ENCODE results near the gene FAF1.
"Not testable (repeated sequence)": the region's sequence is repeated elsewhere in the genome, so short reads cannot be mapped to it uniquely, and the experiment has no call there.

The FAF1 gene

GRCh38 chr1:50610563-50610962, 349.5 kb downstream of the FAF1 start:
- no peak for DNase-seq

- no peak for DNase-seq
Measured at GRCh38 chr1:50609508-50609907, 350.6 kb downstream of the FAF1 start.

- DNase-seq, result peak; percentile 13
Measured at GRCh38 chr1:50605186-50605875, 354.7 kb downstream of the FAF1 start.

- no peak for DNase-seq
Measured at GRCh38 chr1:50604580-50604979, 355.5 kb downstream of the FAF1 start.

GRCh38 chr1:50603274-50604271, 356.5 kb downstream of the FAF1 start:
- DNase-seq, result no peak

GRCh38 chr1:50599546-50599945, 360.5 kb downstream of the FAF1 start:
- no peak for DNase-seq

- no peak for DNase-seq
Measured at GRCh38 chr1:50595874-50596273, 364.2 kb downstream of the FAF1 start.

GRCh38 chr1:50593515-50593914, 366.6 kb downstream of the FAF1 start:
- DNase-seq, result no peak

- DNase-seq, result no peak
Measured at GRCh38 chr1:50591598-50591997, 368.5 kb downstream of the FAF1 start.

GRCh38 chr1:50582346-50582745, 377.7 kb downstream of the FAF1 start:
- DNase-seq, result no peak

GRCh38 chr1:50570066-50570468, 390.0 kb downstream of the FAF1 start:
- no peak for DNase-seq

- DNase-seq, result no peak
Measured at GRCh38 chr1:50568782-50569181, 391.3 kb downstream of the FAF1 start.

- DNase-seq, result no peak
Measured at GRCh38 chr1:50566405-50566804, 393.7 kb downstream of the FAF1 start.

- no peak for DNase-seq
Measured at GRCh38 chr1:50564417-50564816, 395.6 kb downstream of the FAF1 start.

GRCh38 chr1:50562106-50562505, 398.0 kb downstream of the FAF1 start:
- DNase-seq, result no peak

GRCh38 chr1:50559421-50559820, 400.6 kb downstream of the FAF1 start:
- DNase-seq, result no peak

- no peak for DNase-seq
Measured at GRCh38 chr1:50553921-50554320, 406.1 kb downstream of the FAF1 start.

GRCh38 chr1:50548243-50548642, 411.8 kb downstream of the FAF1 start:
- no peak for DNase-seq

- DNase-seq, result no peak
Measured at GRCh38 chr1:50542362-50542761, 417.7 kb downstream of the FAF1 start.

- no peak for DNase-seq
Measured at GRCh38 chr1:50538476-50538875, 421.6 kb downstream of the FAF1 start.

GRCh38 chr1:50531601-50532000, 428.5 kb downstream of the FAF1 start:
- peak; percentile 2 for DNase-seq

GRCh38 chr1:50531027-50531426, 429.0 kb downstream of the FAF1 start:
- no peak for DNase-seq

GRCh38 chr1:50529510-50529909, 430.6 kb downstream of the FAF1 start:
- DNase-seq, result no peak

- DNase-seq, result not testable (repeated sequence)
Measured at GRCh38 chr1:50527987-50528320, 432.1 kb downstream of the FAF1 start.
